GM20000 (cell line): ENCODE results near the gene GNAL.

ENCODE experiments used
- DNase-seq: peaks from one replicate; pipeline ENCODE4 v3.0.0; 2012; ENCODE audit warnings: low spot score
- CTCF ChIP-seq: IDR thresholded peaks from 2 replicates; pipeline ENCODE4 v1.5.1; 2012; ENCODE audit warnings: mild to moderate bottlenecking, control low read depth; ENCODE audit errors: extremely low read depth, missing control alignments

Gene GNAL

GRCh38 chr18:11657152-11657551 lies 31.9 kb upstream of the GNAL start:
- DNase-seq, result no peak
- no peak for TF ChIP-seq CTCF

- DNase-seq, result no peak
- no peak for TF ChIP-seq CTCF
These were observed 31.5 kb upstream of the GNAL start for GRCh38 chr18:11657554-11657953.

- no peak for TF ChIP-seq CTCF
- DNase-seq, result no peak
These were observed 31.0 kb upstream of the GNAL start for GRCh38 chr18:11658019-11658418.

GRCh38 chr18:11658989-11659388 lies 30.1 kb upstream of the GNAL start:
- no peak for DNase-seq
- no peak for TF ChIP-seq CTCF

- no peak for TF ChIP-seq CTCF
- no peak for DNase-seq
These were observed 28.4 kb upstream of the GNAL start for GRCh38 chr18:11660691-11661090.

- no peak for TF ChIP-seq CTCF
These were observed 27.6 kb upstream of the GNAL start for GRCh38 chr18:11661430-11661829.

GRCh38 chr18:11663439-11664029 lies 25.5 kb upstream of the GNAL start:
- no peak for DNase-seq
- no peak for TF ChIP-seq CTCF

More at GRCh38 chr18:11661430-11661829, 27.6 kb upstream of the GNAL start:
- DNase-seq, result no peak
